ENCODE results near the gene MACROD2. TPM values are rescaled to one million over a fixed set of nuclear protein-coding genes. Genes with fewer than 3 reads are reported as not detected.

Gene MACROD2
- total RNA-seq, 1 donor from 2014 or later, result 0.40 TPM

- DNase-seq (ENCODE audit: low read depth in 2 of 2), result no peak
These were observed 1615.5 kb downstream of the MACROD2 start for GRCh38 chr20:15610787-15611186.

- no peak for DNase-seq (ENCODE audit: low read depth in 2 of 2)
These were observed 1616.2 kb downstream of the MACROD2 start for GRCh38 chr20:15611541-15611940.

- no peak for DNase-seq (ENCODE audit: low read depth in 2 of 2)
These were observed 1616.9 kb downstream of the MACROD2 start for GRCh38 chr20:15612198-15612597.

- no peak for DNase-seq (ENCODE audit: low read depth in 2 of 2)
These were observed 1617.5 kb downstream of the MACROD2 start for GRCh38 chr20:15612769-15613168.

GRCh38 chr20:15613530-15613929 lies 1618.2 kb downstream of the MACROD2 start:
- no peak for DNase-seq (ENCODE audit: low read depth in 2 of 2)

GRCh38 chr20:15616626-15617025 lies 1621.3 kb downstream of the MACROD2 start:
- DNase-seq (ENCODE audit: low read depth in 2 of 2), result no peak

- DNase-seq (ENCODE audit: low read depth in 2 of 2), result no peak
These were observed 1622.8 kb downstream of the MACROD2 start for GRCh38 chr20:15618110-15618509.

GRCh38 chr20:15618912-15619311 lies 1623.6 kb downstream of the MACROD2 start:
- no peak for DNase-seq (ENCODE audit: low read depth in 2 of 2)

GRCh38 chr20:15619341-15619740 lies 1624.0 kb downstream of the MACROD2 start:
- DNase-seq (ENCODE audit: low read depth in 2 of 2), result no peak

- no peak for DNase-seq (ENCODE audit: low read depth in 2 of 2)
These were observed 1624.5 kb downstream of the MACROD2 start for GRCh38 chr20:15619816-15620215.

GRCh38 chr20:15622368-15622767 lies 1627.1 kb downstream of the MACROD2 start:
- DNase-seq (ENCODE audit: low read depth in 2 of 2), result no peak

- no peak for DNase-seq (ENCODE audit: low read depth in 2 of 2)
These were observed 1627.9 kb downstream of the MACROD2 start for GRCh38 chr20:15623215-15623614.

- no peak for DNase-seq (ENCODE audit: low read depth in 2 of 2)
These were observed 1630.7 kb downstream of the MACROD2 start for GRCh38 chr20:15625981-15626380.

- no peak for DNase-seq (ENCODE audit: low read depth in 2 of 2)
These were observed 1631.8 kb downstream of the MACROD2 start for GRCh38 chr20:15627089-15627488.

GRCh38 chr20:15627501-15627903 lies 1632.2 kb downstream of the MACROD2 start:
- no peak for DNase-seq (ENCODE audit: low read depth in 2 of 2)

- no peak for DNase-seq (ENCODE audit: low read depth in 2 of 2)
These were observed 1633.6 kb downstream of the MACROD2 start for GRCh38 chr20:15628851-15629353.

GRCh38 chr20:15630360-15630759 lies 1635.0 kb downstream of the MACROD2 start:
- no peak for DNase-seq (ENCODE audit: low read depth in 2 of 2)

- DNase-seq (ENCODE audit: low read depth in 2 of 2), result no peak
These were observed 1637.4 kb downstream of the MACROD2 start for GRCh38 chr20:15632680-15633079.

GRCh38 chr20:15634102-15634501 lies 1638.8 kb downstream of the MACROD2 start:
- no peak for DNase-seq (ENCODE audit: low read depth in 2 of 2)

- no peak for DNase-seq (ENCODE audit: low read depth in 2 of 2)
These were observed 1642.2 kb downstream of the MACROD2 start for GRCh38 chr20:15637546-15637945.

- DNase-seq (ENCODE audit: low read depth in 2 of 2), result peak in 1 of 2 donors; percentile 49
These were observed 1642.8 kb downstream of the MACROD2 start for GRCh38 chr20:15637950-15638754.

- DNase-seq (ENCODE audit: low read depth in 2 of 2), result peak in 1 of 2 donors; percentile 4
These were observed 1643.5 kb downstream of the MACROD2 start for GRCh38 chr20:15638816-15639215.

- no peak for DNase-seq (ENCODE audit: low read depth in 2 of 2)
These were observed 1644.5 kb downstream of the MACROD2 start for GRCh38 chr20:15639839-15640238.

Data from lung microvascular endothelial cell (primary cell).